Stimulated activated CD8-positive, alpha-beta memory T cell treated with anti-CD3 and anti-CD28 coated beads, Interleukin-7, amount 100 ng/mL, for 1 hour (primary cell): ENCODE data around the gene RAB40B.
"Not testable (repeated sequence)": the region's sequence is repeated elsewhere in the genome, so short reads cannot be mapped to it uniquely, and the experiment has no call there.

Experiments
- DNase-seq, 2 donors: peaks; one replicate each; pipeline ENCODE4 v3.0.0-alpha.2; 2020; ENCODE audit warnings: low read depth in 2 of 2

Gene RAB40B

GRCh38 chr17:82698065-82698973 is at the start of gene RAB40B:
Gene RAB40B (minus strand): TSS chr17:82698698. CDS start chr17:82698596, 102 bp downstream.
- DNase-seq = peak; percentile 95 to 98

- no peak for DNase-seq
Observed at GRCh38 chr17:82745524-82745923, 47.0 kb upstream of the RAB40B start.

- DNase-seq = not testable (repeated sequence)
Observed at GRCh38 chr17:82744736-82745135, 46.2 kb upstream of the RAB40B start.

- DNase-seq = no peak
Observed at GRCh38 chr17:82743344-82744219, 45.1 kb upstream of the RAB40B start.

GRCh38 chr17:82740906-82741759 is 42.6 kb upstream of the RAB40B start:
- DNase-seq = no peak

GRCh38 chr17:82737967-82738877 is 39.7 kb upstream of the RAB40B start:
- no peak for DNase-seq

- DNase-seq = no peak
Observed at GRCh38 chr17:82736511-82737185, 38.1 kb upstream of the RAB40B start.

- DNase-seq = no peak
Observed at GRCh38 chr17:82734987-82735866, 36.7 kb upstream of the RAB40B start, which contains the start of gene FN3K. Gene FN3K (plus strand): TSS chr17:82735615. CDS start chr17:82735637, 22 bp downstream.

- DNase-seq = no peak
Observed at GRCh38 chr17:82732118-82732743, 33.7 kb upstream of the RAB40B start.

GRCh38 chr17:82729479-82730260 is 31.2 kb upstream of the RAB40B start:
- no peak for DNase-seq

GRCh38 chr17:82726427-82726826 is 27.9 kb upstream of the RAB40B start:
- DNase-seq = no peak

- no peak for DNase-seq
Observed at GRCh38 chr17:82723169-82723807, 24.8 kb upstream of the RAB40B start.

- DNase-seq = no peak
Observed at GRCh38 chr17:82722341-82723013, 24.0 kb upstream of the RAB40B start.

GRCh38 chr17:82720204-82720603 is 21.7 kb upstream of the RAB40B start:
- DNase-seq = no peak

GRCh38 chr17:82718986-82719685 is 20.6 kb upstream of the RAB40B start:
- DNase-seq = no peak
